ENCODE measurements around the gene FAM170B. TPM values are rescaled to one million over a fixed set of nuclear protein-coding genes. Genes with fewer than 3 reads are reported as not detected.

The FAM170B gene
- total and polyA plus RNA-seq, 5 donors from 2014 or later, result not detected

GRCh38 chr10:49120911-49121310 is 12.9 kb downstream of the FAM170B start:
- no peak for ATAC-seq (ENCODE audit: low read depth in 2 of 2)
- H3K36me3 Mint-ChIP-seq, result no peaks in the 10 kb centered on the region
- no peak for DNase-seq
- peak overlapping the region in 1 of 3 donors; percentile 35 for H3K27ac Mint-ChIP-seq
- Histone ChIP-seq H3K36me3 (ENCODE audit: control insufficient read depth, insufficient read depth, low read length) (no peaks in the 10 kb centered on the region), H3K4me3 (ENCODE audit: low read depth, low read length) (no peak overlapping the region), H3K27ac (ENCODE audit: insufficient read depth, low read length, poor library complexity, severe bottlenecking) (no peak overlapping the region), H3K27me3 (ENCODE audit: control insufficient read depth, insufficient read depth, low read length) (peaks cover 2% of the 10 kb centered on the region), H3K9me3 (ENCODE audit: control insufficient read depth in 2 of 2, low read length in 2 of 2) (no peaks in the 10 kb centered on the region), H3K4me1 (ENCODE audit: control insufficient read depth, insufficient read depth, low read length, poor library complexity, severe bottlenecking) (no peaks in the 10 kb centered on the region)
- H3K27me3 Mint-ChIP-seq, result peaks cover 18% of the 10 kb centered on the region
- no peaks in the 10 kb centered on the region for H3K4me1 Mint-ChIP-seq
- no peak overlapping the region for H3K4me3 Mint-ChIP-seq
- peaks cover 0 to 7% (median 0%) of the 10 kb centered on the region in 7 donors for H3K9me3 Mint-ChIP-seq

GRCh38 chr10:49119746-49120145 is 14.1 kb downstream of the FAM170B start:
- H3K27ac ChIP-seq (ENCODE audit: insufficient read depth, low read length, poor library complexity, severe bottlenecking), result no peak overlapping the region
- peaks cover 2% of the 10 kb centered on the region for H3K27me3 ChIP-seq (ENCODE audit: control insufficient read depth, insufficient read depth, low read length)
- DNase-seq (no peak), ATAC-seq (ENCODE audit: low read depth in 2 of 2) (no peak)
- peaks cover 0 to 7% (median 0%) of the 10 kb centered on the region in 7 donors for H3K9me3 Mint-ChIP-seq
- no peaks in the 10 kb centered on the region for H3K4me1 ChIP-seq (ENCODE audit: control insufficient read depth, insufficient read depth, low read length, poor library complexity, severe bottlenecking)
- H3K36me3 Mint-ChIP-seq, result no peaks in the 10 kb centered on the region
- no peak overlapping the region for H3K4me3 Mint-ChIP-seq
- H3K9me3 ChIP-seq (ENCODE audit: control insufficient read depth in 2 of 2, low read length in 2 of 2), result no peaks in the 10 kb centered on the region
- H3K4me3 ChIP-seq (ENCODE audit: low read depth, low read length), result no peak overlapping the region
- no peaks in the 10 kb centered on the region for H3K36me3 ChIP-seq (ENCODE audit: control insufficient read depth, insufficient read depth, low read length)
- no peak overlapping the region for H3K27ac Mint-ChIP-seq
- peaks cover 21% of the 10 kb centered on the region for H3K27me3 Mint-ChIP-seq
- peaks cover 0 to 1% (median under 1%) of the 10 kb centered on the region in 4 donors for H3K4me1 Mint-ChIP-seq

GRCh38 chr10:49118430-49119074 is 15.3 kb downstream of the FAM170B start:
- H3K27me3 Mint-ChIP-seq, result peaks cover 32% of the 10 kb centered on the region
- H3K27me3 ChIP-seq (ENCODE audit: control insufficient read depth, insufficient read depth, low read length), result peaks cover 2% of the 10 kb centered on the region
- no peaks in the 10 kb centered on the region for H3K4me1 ChIP-seq (ENCODE audit: control insufficient read depth, insufficient read depth, low read length, poor library complexity, severe bottlenecking)
- no peak overlapping the region for H3K4me3 ChIP-seq (ENCODE audit: low read depth, low read length)
- no peak overlapping the region for H3K27ac Mint-ChIP-seq
- H3K9me3 Mint-ChIP-seq, result peaks cover 0 to 3% (median 0%) of the 10 kb centered on the region in 7 donors
- DNase-seq (no peak), ATAC-seq (ENCODE audit: low read depth in 2 of 2) (no peak)
- no peaks in the 10 kb centered on the region for H3K36me3 ChIP-seq (ENCODE audit: control insufficient read depth, insufficient read depth, low read length)
- H3K9me3 ChIP-seq (ENCODE audit: control insufficient read depth in 2 of 2, low read length in 2 of 2), result no peaks in the 10 kb centered on the region
- H3K36me3 Mint-ChIP-seq, result no peaks in the 10 kb centered on the region
- H3K27ac ChIP-seq (ENCODE audit: insufficient read depth, low read length, poor library complexity, severe bottlenecking), result no peak overlapping the region
- H3K4me3 Mint-ChIP-seq, result no peak overlapping the region
- peaks cover 0 to 5% (median 1%) of the 10 kb centered on the region in 4 donors for H3K4me1 Mint-ChIP-seq

GRCh38 chr10:49117376-49118070 is 16.3 kb downstream of the FAM170B start:
- H3K27ac ChIP-seq (ENCODE audit: insufficient read depth, low read length, poor library complexity, severe bottlenecking), result no peak overlapping the region
- H3K9me3 ChIP-seq (ENCODE audit: control insufficient read depth in 2 of 2, low read length in 2 of 2), result no peaks in the 10 kb centered on the region
- H3K27me3 ChIP-seq (ENCODE audit: control insufficient read depth, insufficient read depth, low read length), result peaks cover 2% of the 10 kb centered on the region
- peaks cover 0 to 3% (median 0%) of the 10 kb centered on the region in 7 donors for H3K9me3 Mint-ChIP-seq
- H3K4me3 Mint-ChIP-seq, result no peak overlapping the region
- no peaks in the 10 kb centered on the region for H3K36me3 Mint-ChIP-seq
- ATAC-seq (ENCODE audit: low read depth in 2 of 2), result no peak
- H3K27ac Mint-ChIP-seq, result no peak overlapping the region
- peaks cover 0 to 5% (median 2%) of the 10 kb centered on the region in 4 donors for H3K4me1 Mint-ChIP-seq
- no peaks in the 10 kb centered on the region for H3K4me1 ChIP-seq (ENCODE audit: control insufficient read depth, insufficient read depth, low read length, poor library complexity, severe bottlenecking)
- no peak overlapping the region for H3K4me3 ChIP-seq (ENCODE audit: low read depth, low read length)
- no peak for DNase-seq
- H3K36me3 ChIP-seq (ENCODE audit: control insufficient read depth, insufficient read depth, low read length), result no peaks in the 10 kb centered on the region
- H3K27me3 Mint-ChIP-seq, result peaks cover 38% of the 10 kb centered on the region

DNA sequence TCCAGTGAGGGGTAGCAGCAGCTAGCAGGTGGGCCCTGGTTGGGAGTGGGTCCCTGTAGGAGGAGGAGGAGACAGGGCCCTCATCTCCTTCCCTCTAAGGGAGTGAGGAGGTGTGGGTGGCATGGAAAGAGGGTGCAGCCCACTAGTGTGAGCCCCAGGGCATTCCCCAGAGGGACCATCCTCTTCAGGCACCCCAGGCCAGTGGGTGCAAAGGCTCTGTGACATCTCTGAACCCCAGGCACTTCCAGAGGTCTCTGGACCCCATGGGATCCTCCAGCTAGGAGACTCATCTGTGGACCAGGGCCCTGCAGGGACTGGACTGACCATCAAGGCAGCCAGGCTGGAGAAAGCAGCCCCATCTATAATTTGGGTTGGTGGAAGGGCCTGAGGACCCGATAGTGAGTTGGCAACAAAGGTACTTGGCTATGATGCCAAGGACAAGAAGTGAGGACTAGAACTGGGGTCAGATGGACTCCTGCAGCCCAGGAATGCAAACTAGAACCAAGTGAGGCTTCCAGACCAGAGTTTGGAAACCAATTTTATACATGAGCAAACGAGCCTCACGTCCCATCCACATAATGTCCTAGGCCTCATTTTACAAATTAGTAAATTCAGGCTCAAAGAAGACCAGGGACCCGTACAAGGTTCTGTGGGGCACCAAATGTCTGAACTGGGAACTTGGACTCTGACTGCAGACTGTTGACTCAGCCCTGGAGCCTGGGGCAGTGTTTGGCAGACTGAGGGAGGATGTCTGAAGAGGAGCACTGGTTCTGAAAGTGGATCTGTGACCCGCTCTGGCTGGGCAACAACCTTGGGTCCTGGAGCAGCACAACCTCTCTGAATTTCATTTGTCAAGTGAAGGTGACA is 17.1 kb downstream of the FAM170B start:
- no peaks in the 10 kb centered on the region for H3K36me3 Mint-ChIP-seq
- peaks cover 38% of the 10 kb centered on the region for H3K27me3 Mint-ChIP-seq
- H3K4me3 Mint-ChIP-seq, result peak overlapping the region in 1 of 4 donors; percentile 7
- H3K9me3 Mint-ChIP-seq, result peaks cover 0 to 1% (median 0%) of the 10 kb centered on the region in 7 donors
- Histone ChIP-seq H3K4me3 (ENCODE audit: low read depth, low read length) (no peak overlapping the region), H3K36me3 (ENCODE audit: control insufficient read depth, insufficient read depth, low read length) (no peaks in the 10 kb centered on the region), H3K27ac (ENCODE audit: insufficient read depth, low read length, poor library complexity, severe bottlenecking) (no peak overlapping the region), H3K9me3 (ENCODE audit: control insufficient read depth in 2 of 2, low read length in 2 of 2) (no peaks in the 10 kb centered on the region), H3K27me3 (ENCODE audit: control insufficient read depth, insufficient read depth, low read length) (peaks cover 2% of the 10 kb centered on the region), H3K4me1 (ENCODE audit: control insufficient read depth, insufficient read depth, low read length, poor library complexity, severe bottlenecking) (no peaks in the 10 kb centered on the region)
- H3K27ac Mint-ChIP-seq, result no peak overlapping the region
- peaks cover 0 to 5% (median 2%) of the 10 kb centered on the region in 4 donors for H3K4me1 Mint-ChIP-seq
- DNase-seq, result no peak
- no peak for ATAC-seq (ENCODE audit: low read depth in 2 of 2)

DNA sequence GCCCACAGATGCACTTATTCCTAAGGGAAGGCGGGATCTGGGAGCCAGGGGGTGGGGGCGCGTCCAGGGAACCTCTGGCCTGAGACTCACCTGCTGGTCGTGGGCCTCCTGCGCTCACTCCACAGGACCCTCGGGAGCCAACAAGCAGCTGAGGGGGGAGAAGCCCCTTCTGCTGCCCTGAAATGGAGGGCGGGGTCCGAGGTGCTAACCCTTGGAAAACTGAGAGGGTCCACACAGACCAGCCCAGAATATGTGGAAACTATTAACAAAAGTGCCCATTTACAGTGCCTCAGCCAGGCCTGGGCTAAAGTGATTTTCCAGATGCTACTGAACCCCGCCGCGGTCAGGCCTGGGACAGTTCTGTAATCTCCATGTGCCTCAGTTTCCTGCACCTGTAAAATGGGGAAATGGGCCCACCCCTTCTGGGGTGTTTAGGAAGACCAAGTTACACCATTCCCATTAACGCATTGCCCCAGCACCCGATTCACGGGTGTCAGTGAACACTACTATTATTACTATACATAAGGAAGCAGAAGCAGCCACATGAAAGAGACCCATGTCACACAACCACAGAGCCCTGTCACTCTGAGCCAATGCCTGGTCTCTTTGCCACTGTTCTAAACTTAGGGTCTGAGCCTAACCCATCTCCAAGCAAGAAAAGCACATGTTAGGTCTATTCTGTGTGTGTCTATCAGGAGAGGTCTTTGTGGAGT is 17.9 kb downstream of the FAM170B start:
- H3K4me3 Mint-ChIP-seq, result peak overlapping the region in 1 of 4 donors; percentile 27
- DNase-seq (peak in 1 of 3 donors; percentile 27), ATAC-seq (ENCODE audit: low read depth in 2 of 2) (no peak)
- Histone ChIP-seq H3K4me1 (ENCODE audit: control insufficient read depth, insufficient read depth, low read length, poor library complexity, severe bottlenecking) (no peaks in the 10 kb centered on the region), H3K27me3 (ENCODE audit: control insufficient read depth, insufficient read depth, low read length) (no peaks in the 10 kb centered on the region), H3K9me3 (ENCODE audit: control insufficient read depth in 2 of 2, low read length in 2 of 2) (no peaks in the 10 kb centered on the region), H3K27ac (ENCODE audit: insufficient read depth, low read length, poor library complexity, severe bottlenecking) (no peak overlapping the region), H3K36me3 (ENCODE audit: control insufficient read depth, insufficient read depth, low read length) (no peaks in the 10 kb centered on the region), H3K4me3 (ENCODE audit: low read depth, low read length) (no peak overlapping the region)
- H3K4me1 Mint-ChIP-seq, result peaks cover 0 to 5% (median 2%) of the 10 kb centered on the region in 4 donors
- no peaks in the 10 kb centered on the region for H3K36me3 Mint-ChIP-seq
- H3K9me3 Mint-ChIP-seq, result no peaks in the 10 kb centered on the region
- peaks cover 38% of the 10 kb centered on the region for H3K27me3 Mint-ChIP-seq
- H3K27ac Mint-ChIP-seq, result no peak overlapping the region

Data from CD4-positive, CD25-positive, alpha-beta regulatory T cell (primary cell).